Measurements from ENCODE around the gene KCNK4.
"Not testable (repeated sequence)": the region's sequence is repeated elsewhere in the genome, so short reads cannot be mapped to it uniquely, and the experiment has no call there.

Gene KCNK4

GRCh38 chr11:64291262-64291751 is at the start of gene KCNK4:
Gene KCNK4 (plus strand): TSS chr11:64291302. CDS start chr11:64293019, 1,717 bp downstream.
- DNase-seq, result peak; percentile 30

- DNase-seq, result peak; percentile 70
Observed at GRCh38 chr11:64241491-64242374, 49.4 kb upstream of the KCNK4 start.

GRCh38 chr11:64243236-64243854 is 47.8 kb upstream of the KCNK4 start:
- DNase-seq, result no peak

- no peak for DNase-seq
Observed at GRCh38 chr11:64244107-64244506, 47.0 kb upstream of the KCNK4 start.

GRCh38 chr11:64244966-64245365 is 46.1 kb upstream of the KCNK4 start:
- no peak for DNase-seq

GRCh38 chr11:64245401-64245796 is 45.7 kb upstream of the KCNK4 start:
- DNase-seq, result peak; percentile 85

- peak; percentile 81 for DNase-seq
Observed at GRCh38 chr11:64245797-64246620, 45.1 kb upstream of the KCNK4 start.

- not testable (repeated sequence) for DNase-seq
Observed at GRCh38 chr11:64246621-64246870, 44.6 kb upstream of the KCNK4 start.

- peak; percentile 93 for DNase-seq
Observed at GRCh38 chr11:64246871-64247728, 44.0 kb upstream of the KCNK4 start, which contains the start of gene PPP1R14B. Gene PPP1R14B (minus strand): TSS chr11:64246943. CDS start chr11:64246673, 270 bp downstream.

- no peak for DNase-seq
Observed at GRCh38 chr11:64247729-64248531, 43.2 kb upstream of the KCNK4 start.

- no peak for DNase-seq
Observed at GRCh38 chr11:64248578-64248977, 42.5 kb upstream of the KCNK4 start.

- DNase-seq, result no peak
Observed at GRCh38 chr11:64249038-64249437, 42.1 kb upstream of the KCNK4 start.

- DNase-seq, result no peak
Observed at GRCh38 chr11:64249563-64250414, 41.3 kb upstream of the KCNK4 start.

GRCh38 chr11:64250415-64251015 is 40.6 kb upstream of the KCNK4 start:
- DNase-seq, result no peak

GRCh38 chr11:64251016-64251752 is 39.9 kb upstream of the KCNK4 start, which contains the start of gene PLCB3:
Gene PLCB3 (plus strand): TSS chr11:64251530. CDS start chr11:64251650, 120 bp downstream.
- peak; percentile 76 for DNase-seq

GRCh38 chr11:64251753-64252002 is 39.4 kb upstream of the KCNK4 start:
- no peak for DNase-seq

GRCh38 chr11:64252003-64252872 is 38.9 kb upstream of the KCNK4 start:
- DNase-seq, result no peak

- DNase-seq, result no peak
Observed at GRCh38 chr11:64253043-64253442, 38.1 kb upstream of the KCNK4 start.
